GM19238 (cell line): ENCODE data around the gene PCID2.
A peak's percentile ranks its signal among the peaks of the same experiment; 100 is the strongest.

Experiments
- DNase-seq: peaks from one replicate; pipeline ENCODE4 v3.0.0; 2011; ENCODE audit warnings: low spot score; ENCODE audit not compliant: insufficient read length

PCID2 gene

DNA sequence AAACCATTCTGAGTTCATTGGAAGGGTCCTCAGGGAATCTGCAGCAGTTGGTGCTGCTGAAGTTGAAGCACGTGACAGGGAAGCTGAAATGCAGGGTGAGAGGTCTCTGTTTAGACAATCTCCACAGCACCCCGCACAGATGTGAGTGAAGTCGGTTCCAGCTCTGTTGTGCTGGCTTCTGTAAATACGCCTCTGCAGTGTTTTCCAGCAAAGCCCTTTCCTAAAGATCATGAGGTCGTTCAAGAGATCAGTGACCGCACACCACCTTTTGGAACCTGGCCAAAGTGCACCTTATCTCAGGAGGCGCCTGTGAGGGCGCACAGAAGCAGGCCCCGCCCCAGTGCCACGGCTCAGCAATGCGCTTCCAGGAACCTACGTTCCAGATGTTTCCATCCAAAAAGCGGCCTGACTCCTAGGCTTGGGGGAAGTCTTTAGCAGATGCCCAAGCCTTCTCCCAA lies 11.7 kb upstream of the PCID2 start:
- no peak for DNase-seq

DNA sequence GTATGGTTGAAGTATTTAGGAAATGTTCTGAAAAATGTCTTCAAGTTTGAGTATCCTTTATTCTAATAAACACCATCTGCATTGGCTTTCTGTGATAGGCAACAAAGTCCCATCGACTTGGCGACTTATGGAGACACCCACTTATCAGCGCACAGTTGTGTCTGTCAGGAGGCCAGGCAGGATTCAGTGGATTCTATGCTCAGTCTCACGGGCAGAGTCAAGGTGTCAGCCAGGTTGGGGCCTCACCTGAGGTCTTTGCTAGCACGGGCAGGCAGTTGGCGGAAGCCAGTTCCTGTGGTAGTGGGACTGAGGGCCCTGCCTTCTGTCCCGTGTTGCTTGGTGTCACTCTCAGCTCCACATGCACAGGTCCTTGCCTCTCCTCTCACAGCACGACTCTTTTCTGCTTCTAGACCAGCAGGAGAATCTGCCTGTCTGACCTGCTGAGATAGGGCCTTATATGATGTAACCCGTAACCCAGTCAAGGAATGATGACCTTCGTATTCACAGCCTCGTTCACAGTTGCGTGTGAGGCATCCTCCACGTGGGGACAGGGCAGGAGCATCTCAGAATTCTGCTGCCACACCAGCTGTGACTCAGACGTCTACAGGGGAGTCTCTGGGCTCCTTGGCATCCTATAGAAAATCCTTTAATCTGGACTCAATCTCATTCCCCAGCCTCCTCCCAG lies 10.9 kb upstream of the PCID2 start:
- no peak for DNase-seq

DNA sequence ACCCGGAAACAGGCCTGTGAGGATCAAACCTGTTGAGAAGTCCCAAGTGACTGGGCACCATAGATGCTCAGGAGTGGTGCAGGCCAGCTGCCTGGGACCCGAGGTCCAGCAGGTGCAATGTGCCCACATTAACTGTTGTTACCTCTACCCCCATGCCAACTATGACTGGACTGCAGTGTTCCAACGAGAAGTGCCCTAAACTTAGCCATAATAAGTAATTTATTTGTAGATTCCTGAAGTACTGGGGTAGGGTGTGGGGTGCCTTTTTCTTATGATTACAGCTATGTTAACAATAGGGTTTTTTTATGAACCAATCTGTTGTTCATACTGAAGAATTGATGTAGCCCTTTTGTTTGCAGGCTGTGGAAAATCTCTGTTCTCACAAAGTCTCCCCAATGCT lies 10.1 kb upstream of the PCID2 start:
- DNase-seq, result no peak

DNA sequence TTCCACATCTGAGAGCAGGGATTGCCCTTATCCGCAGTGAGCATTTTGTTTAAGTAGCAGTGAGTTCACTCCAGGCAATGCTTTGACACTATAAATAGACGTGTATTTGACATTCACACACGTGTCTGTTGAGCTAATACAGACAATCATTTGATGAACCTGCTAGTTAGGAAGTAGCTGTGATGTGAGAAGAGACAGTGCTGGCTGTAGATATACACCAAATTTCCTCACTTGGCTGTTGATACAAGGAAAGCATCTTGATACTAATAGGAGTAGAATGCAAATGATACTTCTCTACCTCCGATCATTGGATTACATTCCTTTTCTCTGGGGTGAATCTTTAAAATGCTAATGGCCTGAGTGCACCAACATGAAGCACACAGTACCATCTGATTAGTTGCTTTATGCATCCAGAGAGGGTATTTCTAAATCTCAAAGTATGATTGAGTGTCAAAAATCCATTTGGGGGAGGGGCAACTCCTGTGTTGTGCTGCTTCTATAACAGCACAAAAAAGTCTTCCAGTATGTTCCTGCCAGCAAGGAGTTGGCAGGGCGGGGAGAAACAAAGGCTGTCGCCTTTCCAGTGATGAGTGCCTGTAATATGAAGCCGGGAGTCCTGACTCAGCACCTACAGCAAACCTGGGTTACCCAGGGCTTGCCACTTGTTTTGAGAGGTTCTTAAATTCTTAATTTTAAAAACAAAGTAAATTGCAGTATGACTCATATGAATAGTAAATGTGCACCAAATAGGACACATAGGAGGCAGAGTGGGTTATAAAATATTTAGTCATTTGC lies 8.0 kb upstream of the PCID2 start:
- no peak for DNase-seq

DNA sequence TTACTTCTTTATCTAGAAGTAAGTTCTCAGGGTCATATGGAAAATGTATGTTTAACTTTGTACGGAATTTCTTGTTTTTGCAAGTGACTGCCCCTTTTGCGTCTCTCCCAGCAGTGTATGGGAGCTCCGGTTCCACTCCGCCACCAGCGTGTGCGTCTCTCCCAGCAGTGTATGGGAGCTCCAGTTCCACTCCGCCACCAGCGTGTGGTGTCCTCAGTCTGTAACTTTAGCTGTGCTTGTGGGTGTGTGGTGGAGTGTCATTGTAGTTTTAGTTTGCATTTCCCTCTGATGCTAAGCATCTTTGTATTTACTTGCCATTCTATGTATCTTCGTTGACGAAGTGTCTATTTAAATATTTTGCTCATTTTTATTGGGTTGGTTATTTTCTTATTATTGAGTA lies 3.3 kb upstream of the PCID2 start:
- DNase-seq, result no peak

DNA sequence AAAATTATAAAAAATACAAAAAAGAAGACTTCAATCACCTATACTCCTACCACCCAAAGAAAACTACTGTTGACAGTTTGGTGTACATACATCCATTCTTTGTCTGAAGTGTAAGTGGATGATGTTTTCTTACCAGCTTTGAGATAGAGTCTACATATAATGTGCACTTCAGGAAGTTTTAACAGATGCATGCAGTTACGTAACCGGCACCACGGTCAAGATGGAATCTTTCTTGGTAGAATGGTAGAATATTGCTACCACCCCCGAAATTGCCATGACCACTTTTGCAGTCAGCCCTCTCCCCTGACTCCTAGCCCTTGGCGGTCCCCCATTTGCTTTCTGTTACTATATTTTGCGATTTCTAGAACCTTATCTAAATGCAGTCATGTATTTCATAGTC lies 2.4 kb upstream of the PCID2 start:
- DNase-seq, result no peak

DNA sequence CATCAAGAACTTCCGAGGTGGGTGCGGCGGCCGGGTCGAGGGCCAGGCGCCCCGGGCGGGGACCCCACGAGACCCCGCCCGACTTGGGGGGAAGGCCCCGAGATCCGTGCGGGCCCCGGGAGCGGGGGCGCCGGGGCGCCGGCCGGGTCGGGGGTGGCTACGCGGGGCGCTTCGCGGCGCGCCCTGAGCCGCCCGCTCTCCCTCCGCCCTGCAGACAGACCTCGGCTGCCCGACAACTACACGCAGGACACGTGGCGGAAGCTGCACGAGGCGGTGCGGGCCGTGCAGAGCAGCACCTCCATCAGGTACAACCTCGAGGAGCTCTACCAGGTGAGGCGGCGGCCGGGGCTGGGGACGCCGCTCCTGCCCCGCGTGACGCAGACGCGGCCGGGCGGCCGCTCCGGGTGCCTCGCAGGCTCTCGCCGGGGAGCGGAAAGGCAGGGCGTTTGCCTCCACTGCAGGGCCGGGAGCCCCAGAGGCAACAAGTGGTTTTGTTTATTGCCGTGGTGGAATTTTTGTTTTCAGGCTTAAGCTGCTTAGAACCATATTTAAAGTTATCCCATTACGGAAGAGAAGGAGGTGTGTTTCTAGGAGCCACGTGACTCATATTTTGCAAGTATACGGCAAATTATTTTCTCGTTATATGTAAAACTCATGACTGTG lies 1.4 kb upstream of the PCID2 start:
- DNase-seq, result peak; percentile 40

DNA sequence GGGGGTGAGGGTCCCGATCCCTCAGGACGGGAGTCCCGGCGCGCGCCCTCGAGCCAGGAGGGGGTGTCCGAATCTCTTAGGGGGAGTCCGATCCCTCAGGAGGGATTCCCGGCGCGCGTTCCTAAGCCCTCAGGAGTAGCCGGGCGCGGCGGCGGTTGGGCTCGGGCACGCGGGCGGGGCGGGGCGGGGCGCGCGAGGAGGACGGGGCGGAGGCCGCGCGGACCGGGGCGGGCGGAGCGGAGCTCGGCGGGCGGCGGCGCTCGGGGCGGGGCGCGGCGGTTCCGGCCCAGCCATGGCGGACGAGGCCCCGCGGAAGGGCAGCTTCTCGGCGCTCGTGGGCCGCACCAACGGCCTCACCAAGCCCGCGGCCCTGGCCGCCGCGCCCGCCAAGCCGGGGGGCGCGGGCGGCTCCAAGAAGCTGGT lies 878 bp upstream of the PCID2 start, which contains the start of gene CUL4A:
TSS of gene CUL4A (plus strand) at position 278 of the 423 bp plus-strand sequence. CDS start at position 293, 15 bp downstream.
- peak; percentile 56 for DNase-seq

DNA sequence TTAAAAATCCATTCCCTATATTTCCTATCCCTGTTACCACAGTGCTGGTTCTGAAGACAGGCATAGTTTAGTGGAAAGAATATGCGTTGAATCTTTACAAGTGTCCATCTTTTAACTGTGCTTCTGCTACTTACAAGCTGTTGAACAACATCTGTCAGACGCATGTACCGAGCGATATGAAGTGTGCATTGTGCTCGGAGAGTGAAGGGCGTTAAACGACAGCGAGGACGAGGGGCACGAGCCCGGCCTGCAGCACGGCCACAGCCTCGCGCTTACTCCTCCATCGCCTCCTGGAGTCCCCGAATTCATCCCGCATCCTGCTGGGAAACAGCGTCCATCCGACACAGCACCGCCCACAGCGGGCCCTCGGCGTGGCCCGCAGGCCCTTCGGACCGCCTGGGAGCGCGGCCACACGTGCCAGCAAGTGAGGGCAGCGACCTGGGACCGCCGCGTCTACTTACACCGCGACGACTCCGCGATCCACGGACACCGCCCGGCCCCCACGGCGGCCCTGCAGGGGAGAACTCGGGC lies 514 bp downstream of the PCID2 start:
- DNase-seq, result no peak

DNA sequence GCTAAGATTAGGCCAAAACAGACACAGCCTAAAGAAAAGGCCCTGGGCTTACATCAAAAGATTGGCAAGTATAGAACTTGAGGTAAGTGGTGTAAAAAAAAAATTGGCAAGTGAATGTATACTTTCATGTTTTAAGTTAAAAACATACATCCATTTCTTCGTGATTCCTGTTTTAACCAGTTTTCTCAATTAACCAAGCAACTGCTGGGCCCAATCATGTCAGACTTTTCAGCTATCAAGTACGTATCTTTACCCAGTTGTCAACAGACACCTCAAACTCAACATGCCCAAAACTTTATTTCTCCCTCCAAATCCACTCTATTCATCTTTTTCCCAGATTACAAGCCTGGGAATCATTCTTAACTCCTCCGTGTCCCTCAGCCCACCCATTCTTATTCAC lies 1.0 kb downstream of the PCID2 start:
- DNase-seq, result no peak

DNA sequence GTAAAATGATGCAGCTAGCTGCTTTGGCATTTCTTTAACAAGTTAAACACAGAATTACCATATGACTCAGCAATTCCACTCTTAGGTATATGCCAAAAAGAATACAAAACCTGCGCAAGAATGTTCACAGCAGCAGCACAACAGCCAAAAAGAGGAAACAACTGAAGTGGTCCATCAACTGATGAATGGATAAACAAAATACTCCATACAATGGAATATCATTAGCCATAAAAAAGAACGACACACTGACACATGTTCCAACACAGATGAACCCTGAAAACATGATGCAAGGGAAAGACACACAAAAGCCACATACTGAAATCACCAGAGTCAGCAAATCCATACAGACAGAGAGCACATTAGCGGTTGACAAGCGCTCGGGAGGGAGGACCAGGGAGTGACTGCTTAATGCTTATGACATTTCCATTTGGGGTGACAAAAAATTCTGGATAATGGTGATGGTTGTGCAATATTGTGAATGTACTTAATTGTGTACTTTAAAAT lies 3.0 kb downstream of the PCID2 start:
- no peak for DNase-seq

DNA sequence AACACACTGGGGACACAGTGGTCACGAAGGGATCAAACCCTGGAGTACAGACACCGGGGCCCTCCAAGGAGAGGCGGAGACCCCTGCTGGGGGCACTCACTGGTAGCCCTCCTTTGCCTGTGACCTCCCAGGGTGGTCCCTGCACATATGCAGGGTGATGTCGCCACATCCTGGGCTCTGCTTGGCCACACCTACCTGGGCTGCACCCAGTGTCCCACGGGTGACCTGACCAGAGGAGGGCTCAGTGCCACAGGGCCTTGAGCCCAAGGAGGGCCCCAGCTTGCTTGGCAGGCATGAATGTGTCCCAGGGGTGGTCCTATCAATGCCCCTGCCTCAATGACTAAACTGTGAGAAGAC lies 4.1 kb downstream of the PCID2 start:
- no peak for DNase-seq

DNA sequence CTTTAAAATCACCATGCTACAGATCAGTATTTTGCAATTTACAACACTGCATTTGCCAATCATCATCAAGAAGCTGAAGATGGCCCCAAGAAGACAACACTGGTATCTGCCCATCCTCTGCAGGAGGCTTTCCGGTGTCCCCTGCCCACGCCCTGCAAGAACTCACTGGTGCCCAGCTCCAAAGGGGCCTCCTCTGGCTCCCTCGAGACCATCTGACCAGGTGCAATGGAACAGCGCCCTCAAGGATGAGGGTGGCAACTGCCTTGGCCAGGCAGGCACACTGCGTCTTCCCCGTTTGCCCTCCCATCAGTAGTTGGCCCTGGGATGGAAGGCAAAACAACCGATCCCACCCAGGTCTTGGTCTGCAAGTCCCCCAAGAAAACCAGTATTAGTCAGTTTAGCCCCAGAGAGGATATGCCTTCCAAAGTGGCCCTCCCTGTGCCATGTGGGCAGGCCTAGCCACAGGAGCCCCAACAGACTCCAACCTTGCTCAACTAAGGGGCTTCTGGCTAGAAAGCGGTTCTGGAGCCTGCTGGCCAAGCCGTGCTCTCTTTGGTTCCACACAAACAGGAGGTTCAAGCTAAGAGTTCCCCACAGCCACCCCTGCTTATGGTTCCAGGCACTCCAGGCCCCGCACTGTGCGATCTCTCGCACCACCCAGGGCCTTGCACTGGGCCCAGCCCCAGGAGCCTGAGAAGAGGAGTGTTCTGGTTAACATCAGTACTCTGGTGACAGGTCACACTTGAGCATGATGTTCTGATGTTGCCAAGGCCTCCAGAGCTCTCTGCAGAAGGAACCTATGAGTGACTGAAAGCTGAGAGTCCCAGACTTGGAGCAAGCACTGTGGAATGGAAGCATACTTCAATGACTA lies 4.7 kb downstream of the PCID2 start:
- no peak for DNase-seq

DNA sequence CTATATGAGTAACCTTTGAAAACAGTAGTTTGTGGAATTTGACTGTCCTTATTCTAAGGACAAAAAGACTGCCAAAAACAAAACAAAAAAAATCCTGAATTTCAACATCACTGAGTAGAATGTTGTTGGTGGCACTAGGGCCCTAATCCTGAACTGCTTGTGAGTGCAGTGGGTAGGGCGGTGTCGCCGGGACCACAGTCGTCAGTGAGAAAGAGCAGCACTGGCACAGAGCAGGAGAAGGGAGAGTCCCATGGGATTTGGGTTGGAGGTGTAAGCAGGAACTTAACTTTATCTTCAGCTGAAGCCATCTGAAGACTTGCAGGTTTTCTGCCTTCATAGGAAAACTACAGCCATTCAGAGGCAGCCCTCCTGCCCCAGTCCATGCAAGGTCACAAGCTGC lies 5.6 kb downstream of the PCID2 start:
- no peak for DNase-seq

DNA sequence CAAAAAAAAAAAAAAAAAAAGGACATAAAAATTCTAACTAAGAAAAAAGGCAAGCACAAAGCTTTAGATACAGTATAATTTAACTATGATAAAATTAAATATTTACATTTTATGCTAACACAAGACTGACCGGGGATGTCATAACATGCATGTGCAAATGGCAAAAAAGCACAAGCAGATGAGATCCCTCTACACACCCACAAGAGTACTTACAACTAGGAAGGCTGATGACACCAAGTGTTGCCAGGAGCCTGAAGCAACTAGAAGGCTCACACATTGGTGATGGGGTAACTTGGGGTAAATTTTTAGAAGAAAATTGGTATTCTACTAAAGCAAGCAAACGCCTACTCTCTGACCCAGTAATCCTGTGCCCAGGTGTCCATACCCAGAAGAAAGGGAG lies 6.7 kb downstream of the PCID2 start:
- no peak for DNase-seq

DNA sequence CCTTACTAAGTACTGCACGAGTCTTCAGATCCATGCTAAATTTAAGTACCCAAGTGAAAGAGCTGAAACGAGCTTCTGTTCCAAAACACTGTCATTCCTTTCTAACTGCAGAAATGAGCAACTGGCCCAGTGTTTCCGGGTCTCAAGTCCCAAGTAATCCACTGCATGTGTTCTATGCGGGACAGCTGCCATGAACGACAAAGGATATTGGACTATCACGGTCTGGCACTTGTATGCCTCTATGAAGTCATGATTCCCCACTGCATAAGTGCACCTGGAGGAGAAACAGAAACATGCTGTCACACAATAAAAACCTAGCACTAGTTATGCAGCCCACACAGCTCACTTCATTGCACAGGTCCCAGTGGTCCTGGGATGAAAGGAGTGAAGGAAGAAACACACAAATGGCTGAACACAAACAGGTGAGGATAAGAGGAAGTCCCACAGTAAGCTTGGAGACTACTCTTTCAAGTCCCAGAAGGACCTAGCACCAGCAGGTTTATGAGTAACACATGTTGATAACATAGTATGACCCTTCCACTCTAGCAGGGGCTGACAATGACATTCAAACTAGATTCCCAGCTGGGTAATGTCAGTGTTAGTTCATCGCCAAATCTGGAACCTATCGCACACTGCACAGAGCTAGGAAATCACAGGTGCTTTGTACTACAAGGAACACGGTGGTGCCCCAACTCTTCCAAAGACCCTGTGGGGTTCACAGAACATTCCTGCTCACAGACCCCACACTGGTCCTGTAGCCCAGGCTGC lies 11.3 kb downstream of the PCID2 start:
- DNase-seq, result no peak

DNA sequence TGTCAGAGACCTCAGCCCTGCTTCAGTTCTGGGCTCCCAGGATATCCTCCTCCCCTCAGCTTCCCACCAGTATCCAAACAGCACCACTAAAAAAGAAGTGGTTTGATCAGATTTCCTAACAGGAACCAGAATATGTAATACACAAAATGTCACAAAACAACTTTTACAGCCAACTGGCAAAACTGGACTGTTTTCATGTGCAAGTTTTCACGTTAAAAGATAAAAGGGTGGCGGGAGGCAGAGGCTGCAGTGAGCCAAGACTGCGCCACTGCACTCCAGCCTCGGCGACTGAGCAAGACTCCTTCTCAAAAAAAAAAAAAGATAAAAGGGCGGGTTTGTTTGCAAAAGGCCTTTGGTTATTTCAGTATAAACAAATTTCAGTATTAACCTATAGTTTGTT lies 13.1 kb downstream of the PCID2 start:
- no peak for DNase-seq

DNA sequence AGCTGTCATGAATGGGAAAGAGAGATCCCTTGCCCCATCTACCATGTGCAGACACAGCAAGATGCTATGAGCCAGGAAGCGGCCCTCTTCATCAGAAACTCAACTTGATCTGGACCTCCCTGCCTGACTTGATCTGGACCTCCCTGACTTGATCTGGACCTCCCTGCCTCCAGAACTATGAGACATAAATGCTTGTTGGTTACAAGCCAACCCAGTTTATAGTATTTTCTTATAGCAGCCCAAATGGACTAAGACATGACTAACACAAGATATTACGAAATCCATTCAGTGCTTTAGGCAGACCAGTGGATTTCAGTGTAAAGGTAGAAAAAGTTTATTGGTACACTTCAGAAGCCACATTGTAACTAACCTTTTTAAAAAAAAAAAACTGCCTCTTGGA lies 15.6 kb downstream of the PCID2 start:
- no peak for DNase-seq

DNA sequence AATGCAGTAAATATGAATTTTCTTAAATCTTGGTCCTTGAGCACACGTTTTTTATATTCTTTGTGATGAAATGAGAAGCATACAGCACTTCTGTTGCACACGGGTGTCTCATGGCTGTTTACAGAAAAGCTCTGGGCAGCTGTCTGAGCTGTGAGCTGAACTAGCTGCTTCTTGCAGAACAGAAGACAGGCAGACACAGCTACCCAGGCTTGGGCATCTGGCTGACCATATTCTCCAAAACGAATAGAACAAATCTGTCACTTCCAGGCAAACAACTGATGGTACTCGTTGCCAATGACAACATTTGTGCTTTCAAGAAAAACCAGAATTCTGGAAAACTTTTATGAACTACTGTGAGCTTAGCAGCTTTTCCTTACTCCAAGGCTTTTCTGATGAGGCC lies 16.2 kb downstream of the PCID2 start:
- no peak for DNase-seq

DNA sequence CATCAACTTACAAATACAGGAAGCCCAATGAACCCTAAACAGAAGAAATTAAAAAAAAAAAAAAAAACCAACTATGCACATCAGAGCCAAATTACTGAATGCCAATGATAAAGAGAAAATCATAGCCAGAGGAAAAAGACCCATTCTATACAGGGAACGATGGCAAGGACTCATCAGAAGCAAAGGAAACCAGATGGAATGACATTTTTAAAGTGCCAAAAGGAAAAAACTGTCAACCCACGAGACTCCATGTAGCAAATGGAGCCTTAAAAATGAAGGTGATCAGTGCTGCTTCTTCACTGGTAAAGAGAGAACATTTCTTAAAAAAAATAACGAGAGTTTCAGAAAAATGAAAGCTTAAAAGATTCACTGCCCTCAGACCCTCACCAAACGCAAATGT lies 18.3 kb downstream of the PCID2 start:
- DNase-seq, result no peak
